Astrocyte (in vitro differentiated cells and primary cell): ENCODE data around the gene DHX16.

ENCODE experiments used
- EZH2 ChIP-seq: IDR thresholded peaks from 2 replicates; pipeline ENCODE4 v1.6.1; 2012; ENCODE audit warnings: mild to moderate bottlenecking, low read length, inconsistent platforms; ENCODE audit not compliant: insufficient read depth
- TF ChIP-seq, protein P1 (sequence below): IDR thresholded peaks from 2 replicates; pipeline ENCODE4 v1.5.1; 2011; ENCODE audit warnings: low read depth, mild to moderate bottlenecking, inconsistent platforms, low read length, moderate library complexity; ENCODE audit not compliant: insufficient read depth

DNA sequence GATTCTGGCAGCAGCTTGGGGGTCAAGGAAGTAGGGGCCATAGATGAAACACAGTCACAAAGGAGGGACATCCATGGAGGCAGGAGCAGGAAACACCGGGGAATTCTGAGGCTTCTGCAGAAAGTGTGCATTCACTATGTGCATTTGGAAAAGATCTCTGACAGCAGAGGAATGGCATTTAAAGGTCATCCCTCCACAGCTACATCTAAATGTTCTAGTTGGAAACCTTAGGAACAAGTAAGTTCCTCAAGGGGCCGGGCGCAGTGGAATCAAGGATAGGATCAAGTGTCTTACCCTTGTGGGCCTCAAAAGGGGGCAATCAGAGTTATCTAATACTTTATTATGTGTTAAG lies 17.1 kb downstream of the DHX16 start:
- TF ChIP-seq, protein P1, sequence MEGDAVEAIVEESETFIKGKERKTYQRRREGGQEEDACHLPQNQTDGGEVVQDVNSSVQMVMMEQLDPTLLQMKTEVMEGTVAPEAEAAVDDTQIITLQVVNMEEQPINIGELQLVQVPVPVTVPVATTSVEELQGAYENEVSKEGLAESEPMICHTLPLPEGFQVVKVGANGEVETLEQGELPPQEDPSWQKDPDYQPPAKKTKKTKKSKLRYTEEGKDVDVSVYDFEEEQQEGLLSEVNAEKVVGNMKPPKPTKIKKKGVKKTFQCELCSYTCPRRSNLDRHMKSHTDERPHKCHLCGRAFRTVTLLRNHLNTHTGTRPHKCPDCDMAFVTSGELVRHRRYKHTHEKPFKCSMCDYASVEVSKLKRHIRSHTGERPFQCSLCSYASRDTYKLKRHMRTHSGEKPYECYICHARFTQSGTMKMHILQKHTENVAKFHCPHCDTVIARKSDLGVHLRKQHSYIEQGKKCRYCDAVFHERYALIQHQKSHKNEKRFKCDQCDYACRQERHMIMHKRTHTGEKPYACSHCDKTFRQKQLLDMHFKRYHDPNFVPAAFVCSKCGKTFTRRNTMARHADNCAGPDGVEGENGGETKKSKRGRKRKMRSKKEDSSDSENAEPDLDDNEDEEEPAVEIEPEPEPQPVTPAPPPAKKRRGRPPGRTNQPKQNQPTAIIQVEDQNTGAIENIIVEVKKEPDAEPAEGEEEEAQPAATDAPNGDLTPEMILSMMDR, result no peak
- TF ChIP-seq EZH2, result no peak
